ENCODE measurements around the gene HK2. TPM values are rescaled to one million over a fixed set of nuclear protein-coding genes. Genes with fewer than 3 reads are reported as not detected.
"Not testable (repeated sequence)": the region's sequence is repeated elsewhere in the genome, so short reads cannot be mapped to it uniquely, and the experiment has no call there.

Gene HK2
- total RNA-seq, 2 donors from 2014 or later, result 17.2 to 18.4 TPM

GRCh38 chr2:74886811-74887210, 52.9 kb downstream of the HK2 start:
- intact Hi-C loops (cut with DNase I), result no loop called here
- ATAC-seq, result no peak
- DNase-seq, result no peak

DNA sequence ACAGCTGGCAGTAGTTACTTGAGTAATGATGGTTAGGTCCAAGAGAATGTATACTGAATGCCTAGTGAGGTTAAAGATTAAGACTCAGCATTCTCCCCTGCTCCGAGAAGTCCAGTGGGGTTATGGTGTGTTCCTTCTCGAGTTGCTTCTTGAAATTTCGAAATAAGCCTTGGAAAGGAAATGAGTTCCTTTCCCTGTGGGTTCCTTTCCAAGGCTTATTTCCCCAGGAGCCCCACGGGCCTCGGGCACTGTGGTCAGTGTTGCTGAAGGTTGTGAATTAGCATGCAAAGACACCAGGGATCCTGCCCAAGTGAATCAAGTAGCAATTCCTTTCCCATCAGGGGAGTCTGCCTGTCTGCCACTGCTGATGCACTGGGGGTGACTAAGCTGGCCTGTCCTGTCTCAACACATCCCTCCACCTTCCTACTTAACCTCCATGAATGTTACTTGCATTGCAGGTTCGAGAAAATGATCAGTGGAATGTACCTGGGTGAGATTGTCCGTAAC, 53.6 kb downstream of the HK2 start:
- DNase-seq (no peak), ATAC-seq (peak in 1 of 2 donors; percentile 61)
- intact Hi-C loops (cut with DNase I), result no loop called here

DNA sequence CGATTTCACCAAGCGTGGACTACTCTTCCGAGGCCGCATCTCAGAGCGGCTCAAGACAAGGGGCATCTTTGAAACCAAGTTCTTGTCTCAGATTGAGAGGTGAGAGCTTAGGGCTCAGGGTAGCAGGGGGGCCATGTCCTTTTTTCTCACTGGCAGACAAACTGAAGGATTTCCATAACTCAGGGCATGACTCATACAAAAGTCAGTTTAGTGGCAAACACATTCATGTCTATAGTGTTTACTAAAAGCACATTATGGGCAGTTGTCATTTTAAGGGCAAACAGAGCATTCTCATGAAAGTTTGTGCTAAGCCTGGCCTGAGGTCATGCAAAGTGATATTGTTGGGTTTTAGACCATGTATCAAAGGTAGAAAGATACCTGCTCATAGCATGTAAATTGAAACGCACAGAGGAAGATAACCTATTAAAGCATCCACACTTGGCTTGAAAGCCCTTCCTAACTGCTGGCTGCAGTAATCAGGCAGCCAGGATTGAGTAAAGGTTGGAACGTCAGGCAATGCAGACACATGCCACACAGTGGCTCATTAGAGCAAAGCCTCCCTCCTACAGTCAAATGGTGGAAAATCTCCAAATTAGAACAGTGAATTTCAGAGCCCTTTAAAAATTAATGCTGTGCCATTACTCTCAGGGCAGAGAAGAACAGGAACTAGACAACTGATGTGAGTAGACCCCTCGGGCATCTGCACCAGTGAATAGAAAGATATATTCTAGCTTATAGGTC, 54.2 kb downstream of the HK2 start:
- ATAC-seq (no peak), DNase-seq (no peak)
- intact Hi-C loops (cut with DNase I), result no loop called here

- ATAC-seq (no peak), DNase-seq (no peak)
- intact Hi-C loops (cut with DNase I), result no loop called here
Measured at GRCh38 chr2:74889159-74889558, 55.2 kb downstream of the HK2 start.

GRCh38 chr2:74890711-74891110, 56.8 kb downstream of the HK2 start:
- intact Hi-C loops (cut with DNase I), result no loop called here
- ATAC-seq, result no peak
- DNase-seq, result no peak

DNA sequence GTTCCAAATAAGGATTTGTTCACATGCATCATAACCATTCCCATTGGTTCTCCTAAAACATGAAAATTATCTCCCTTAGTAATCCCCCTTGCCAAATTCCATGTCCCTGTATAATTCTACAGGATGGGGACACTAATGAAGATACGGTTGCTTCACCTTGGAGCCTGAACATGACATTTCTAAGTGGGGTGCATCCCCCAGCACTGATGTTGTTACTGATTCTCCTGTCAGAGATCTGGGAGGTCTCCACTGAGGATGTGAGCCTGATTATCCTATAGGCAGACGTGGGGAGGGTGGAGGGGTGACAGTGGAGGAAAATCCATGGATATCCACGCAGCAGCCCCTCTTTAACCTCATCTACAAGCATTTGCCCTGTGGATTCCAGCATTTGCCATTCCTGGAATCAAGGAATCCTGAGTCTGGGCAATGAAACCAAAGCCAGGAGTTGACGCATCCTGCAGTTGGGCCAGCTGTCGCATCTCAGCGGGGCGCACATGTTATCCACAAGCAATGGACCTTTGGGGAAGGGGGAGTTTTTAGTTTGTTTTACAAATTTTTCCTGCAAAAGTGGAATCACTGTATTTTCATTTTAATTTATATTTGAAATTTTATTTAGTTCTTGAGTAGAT, 57.3 kb downstream of the HK2 start:
- DNase-seq (no peak), ATAC-seq (no peak)
- intact Hi-C loops (cut with DNase I), result no loop called here

- DNase-seq; intact Hi-C loops (cut with DNase I); ATAC-seq: not testable (repeated sequence)
Measured at GRCh38 chr2:74891816-74892215, 57.9 kb downstream of the HK2 start.

DNA sequence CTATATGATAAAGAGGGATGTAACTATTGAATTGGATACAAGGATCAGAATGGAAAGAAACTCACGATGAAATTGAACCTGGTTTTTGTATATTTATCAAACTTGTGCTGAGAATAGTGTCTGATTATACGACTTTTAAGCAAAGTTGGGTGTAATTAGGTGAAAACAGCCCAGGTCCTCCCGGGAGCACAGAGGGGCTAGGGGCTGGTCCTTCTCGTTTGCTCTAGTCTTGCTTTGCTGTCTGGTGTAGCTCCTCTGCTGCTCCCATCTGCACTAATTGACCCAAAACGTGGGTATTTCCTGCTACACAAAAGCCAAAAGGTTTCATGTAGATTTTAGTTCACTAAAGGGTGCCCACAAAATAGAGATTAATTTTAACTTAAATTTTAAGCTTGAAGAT, 58.7 kb downstream of the HK2 start:
- DNase-seq, result no peak
- intact Hi-C loops (cut with DNase I), result no loop called here
- ATAC-seq, result no peak

GRCh38 chr2:74893332-74893731, 59.4 kb downstream of the HK2 start:
- DNase-seq, result no peak
- intact Hi-C loops (cut with DNase I), result no loop called here
- peak in 1 of 2 donors; percentile 66 for ATAC-seq

DNA sequence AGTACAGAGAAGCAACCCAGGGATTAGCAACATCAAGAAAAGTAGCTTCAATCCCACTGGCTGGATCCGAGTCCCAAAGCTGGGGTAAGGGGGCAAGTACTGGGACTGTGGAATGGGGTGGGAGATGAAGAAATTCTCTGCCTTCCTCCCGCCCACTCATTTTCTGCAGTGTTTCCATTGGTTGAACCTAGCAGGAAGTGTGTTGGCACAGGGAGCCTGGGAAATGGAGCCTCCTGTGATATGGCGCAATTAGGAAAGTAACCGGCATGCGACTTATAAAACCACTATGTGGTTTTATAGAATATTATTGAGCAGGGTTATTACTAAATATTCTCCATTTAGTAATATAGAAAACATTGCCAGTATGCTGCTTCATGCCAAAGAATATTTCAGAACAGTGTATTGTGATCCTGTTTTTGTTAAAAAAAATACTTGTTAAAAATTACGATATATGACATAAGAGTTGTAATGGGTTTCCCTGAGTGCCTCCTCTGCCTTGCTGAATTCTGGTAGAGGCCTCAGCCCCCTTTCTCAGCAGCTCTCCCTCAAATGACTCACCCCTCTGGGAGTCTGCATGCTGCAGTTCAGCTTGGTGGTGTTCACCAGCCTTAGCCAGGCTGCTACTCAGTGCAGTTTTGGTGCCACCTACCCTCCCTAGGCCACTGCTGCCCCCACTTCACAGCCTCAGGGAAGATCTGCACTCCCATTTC, 60.5 kb downstream of the HK2 start:
- DNase-seq (no peak), ATAC-seq (peak in 1 of 2 donors; percentile 39)
- intact Hi-C loops (cut with DNase I), result no loop called here

- intact Hi-C loops (cut with DNase I), result no loop called here
- DNase-seq, result no peak
- no peak for ATAC-seq
Measured at GRCh38 chr2:74895001-74895400, 61.1 kb downstream of the HK2 start.

GRCh38 chr2:74896232-74896631, 62.3 kb downstream of the HK2 start:
- DNase-seq (no peak), ATAC-seq (no peak)
- intact Hi-C loops (cut with DNase I), result no loop called here

GRCh38 chr2:74900225-74900624, 66.3 kb downstream of the HK2 start:
- DNase-seq; ATAC-seq; intact Hi-C loops (cut with DNase I): not testable (repeated sequence)

DNA sequence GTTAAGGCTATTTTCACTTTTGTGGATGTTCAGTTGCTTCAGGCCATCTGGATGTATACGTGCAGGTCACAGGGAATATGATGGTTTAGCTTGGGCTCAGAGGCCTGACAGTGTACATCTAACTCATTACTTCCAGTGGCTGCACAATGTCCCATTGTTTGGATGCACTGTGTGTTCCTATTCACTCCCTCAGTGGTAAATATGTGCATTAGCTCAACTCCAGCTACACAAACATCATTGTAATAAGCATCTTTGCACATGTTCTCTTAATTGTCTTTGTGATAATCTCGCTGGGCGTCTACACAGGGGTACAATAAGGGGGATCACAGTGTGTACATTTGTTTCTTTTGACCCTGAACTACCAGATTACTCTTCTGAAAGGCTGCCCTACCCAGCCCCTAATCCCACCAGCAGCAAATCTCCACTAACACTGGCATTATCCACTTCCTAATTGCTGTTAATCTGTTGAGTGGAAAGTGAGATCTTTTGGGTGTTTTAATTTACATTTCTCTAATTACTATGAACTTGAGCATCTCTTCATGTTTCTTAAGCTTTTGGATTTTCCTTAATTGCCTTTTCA, 68.4 kb downstream of the HK2 start:
- intact Hi-C loops (cut with DNase I), result no loop called here
- ATAC-seq, result no peak
- no peak for DNase-seq

- intact Hi-C loops (cut with DNase I), result no loop called here
- DNase-seq (no peak), ATAC-seq (no peak)
Measured at GRCh38 chr2:74906395-74906794, 72.5 kb downstream of the HK2 start.

DNA sequence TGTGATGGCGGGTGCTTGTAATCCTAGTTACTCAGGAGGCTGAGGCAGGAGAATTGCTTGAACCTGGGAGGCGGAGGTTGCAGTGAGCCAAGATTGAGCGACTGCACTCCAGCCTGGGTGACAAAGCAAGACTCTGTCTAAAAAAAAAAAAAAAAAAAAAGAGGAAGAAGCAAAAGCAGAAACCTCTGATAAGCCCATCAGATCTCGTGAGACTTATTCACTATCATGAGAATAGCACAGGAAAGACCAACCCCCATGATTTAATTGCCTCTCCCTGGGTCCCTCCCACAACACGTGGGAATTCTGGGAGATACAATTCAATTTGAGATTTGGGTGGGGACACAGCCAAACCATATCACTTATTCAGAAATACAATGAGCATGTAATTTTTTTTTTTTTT, 73.6 kb downstream of the HK2 start:
- DNase-seq; ATAC-seq; intact Hi-C loops (cut with DNase I): not testable (repeated sequence)

- intact Hi-C loops (cut with DNase I), result no loop called here
- ATAC-seq, result peak in 1 of 2 donors; percentile 57
- no peak for DNase-seq
Measured at GRCh38 chr2:74908748-74909444, 75.0 kb downstream of the HK2 start.

DNA sequence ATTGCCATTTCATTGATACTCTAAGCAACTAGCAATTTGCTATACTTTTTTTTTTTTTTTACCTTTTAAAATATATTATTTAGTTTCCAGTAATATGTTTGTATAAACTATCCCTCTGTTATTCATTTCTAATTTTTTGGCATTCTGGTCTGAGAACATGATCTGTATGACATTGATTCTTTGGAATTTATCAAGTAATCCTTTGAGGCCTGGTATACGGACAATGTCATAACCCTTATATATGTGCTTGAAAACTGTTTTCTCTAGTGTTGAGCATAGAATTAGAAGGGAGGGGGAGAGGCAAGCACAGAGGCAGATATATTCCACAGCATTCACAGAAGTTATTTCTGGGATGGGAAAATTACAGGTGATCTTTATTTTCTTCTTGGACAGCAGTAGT, 76.3 kb downstream of the HK2 start:
- intact Hi-C loops (cut with DNase I), result loop anchor here (10.0 kb wide), 1 partner anchor 695 kb away; no protein-coding TSS in a partner anchor
- ATAC-seq (no peak), DNase-seq (no peak)

- intact Hi-C loops (cut with DNase I), result loop anchor here (10.0 kb wide), 1 partner anchor 694 kb away; no protein-coding TSS in a partner anchor
- DNase-seq (no peak), ATAC-seq (no peak)
Measured at GRCh38 chr2:74911061-74911460, 77.1 kb downstream of the HK2 start.

Data from left cardiac atrium (tissue), 4 donors.